ENCODE data around the gene WFDC1. TPM values are rescaled to one million over a fixed set of nuclear protein-coding genes. Genes with fewer than 3 reads are reported as not detected.

The WFDC1 gene
- total RNA-seq, 1 donor from 2014 or later = 12.0 TPM

DNA sequence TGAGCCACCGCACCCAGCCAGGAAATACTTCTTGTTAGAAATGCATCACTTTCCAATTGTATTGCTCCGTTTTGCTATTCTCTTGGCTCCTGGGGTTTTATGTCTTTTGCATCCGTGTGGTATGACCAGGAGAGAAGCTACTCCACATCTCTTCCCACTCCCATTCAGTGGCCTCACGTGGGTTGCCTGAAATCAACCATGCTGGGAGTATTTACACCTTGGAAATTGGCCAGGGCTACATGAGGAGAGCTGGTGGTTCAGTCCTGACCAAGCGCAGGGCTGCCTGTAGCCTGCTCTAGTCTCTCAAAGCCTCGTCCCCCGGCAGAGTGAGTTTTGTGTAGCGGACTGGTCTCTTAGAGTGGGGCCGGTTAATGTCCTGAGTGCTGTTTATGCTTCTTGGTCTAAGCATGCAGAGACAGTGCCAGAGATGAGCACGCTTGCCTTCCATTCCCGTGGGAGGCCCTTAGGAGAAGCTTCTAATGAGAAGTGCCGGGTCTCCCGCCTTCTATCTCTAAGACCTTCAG lies 3.8 kb downstream of the WFDC1 start:
- Histone ChIP-seq H3K4me1 (peaks cover 20% of the 10 kb centered on the region), H3K4me3 (no peak overlapping the region), H3K36me3 (no peaks in the 10 kb centered on the region), H3K27ac (peak overlapping the region; percentile 4), H3K27me3 (no peaks in the 10 kb centered on the region), H3K9me3 (no peaks in the 10 kb centered on the region)
- intact Hi-C loops (cut with DNase I) = no loop called here
- no peak for DNase-seq (ENCODE audit: extremely low spot score in 2 of 2)
- TF ChIP-seq POLR2AphosphoS5 (IDR thresholded peaks at IDR 0.05; ENCODE audit: insufficient read depth in 1 of 2, low read depth in 1 of 2) (no peak), POLR2A (IDR thresholded peaks at IDR 0.05) (no peak)
- TF ChIP-seq, protein P1, sequence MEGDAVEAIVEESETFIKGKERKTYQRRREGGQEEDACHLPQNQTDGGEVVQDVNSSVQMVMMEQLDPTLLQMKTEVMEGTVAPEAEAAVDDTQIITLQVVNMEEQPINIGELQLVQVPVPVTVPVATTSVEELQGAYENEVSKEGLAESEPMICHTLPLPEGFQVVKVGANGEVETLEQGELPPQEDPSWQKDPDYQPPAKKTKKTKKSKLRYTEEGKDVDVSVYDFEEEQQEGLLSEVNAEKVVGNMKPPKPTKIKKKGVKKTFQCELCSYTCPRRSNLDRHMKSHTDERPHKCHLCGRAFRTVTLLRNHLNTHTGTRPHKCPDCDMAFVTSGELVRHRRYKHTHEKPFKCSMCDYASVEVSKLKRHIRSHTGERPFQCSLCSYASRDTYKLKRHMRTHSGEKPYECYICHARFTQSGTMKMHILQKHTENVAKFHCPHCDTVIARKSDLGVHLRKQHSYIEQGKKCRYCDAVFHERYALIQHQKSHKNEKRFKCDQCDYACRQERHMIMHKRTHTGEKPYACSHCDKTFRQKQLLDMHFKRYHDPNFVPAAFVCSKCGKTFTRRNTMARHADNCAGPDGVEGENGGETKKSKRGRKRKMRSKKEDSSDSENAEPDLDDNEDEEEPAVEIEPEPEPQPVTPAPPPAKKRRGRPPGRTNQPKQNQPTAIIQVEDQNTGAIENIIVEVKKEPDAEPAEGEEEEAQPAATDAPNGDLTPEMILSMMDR (IDR thresholded peaks at IDR 0.05) = no peak

DNA sequence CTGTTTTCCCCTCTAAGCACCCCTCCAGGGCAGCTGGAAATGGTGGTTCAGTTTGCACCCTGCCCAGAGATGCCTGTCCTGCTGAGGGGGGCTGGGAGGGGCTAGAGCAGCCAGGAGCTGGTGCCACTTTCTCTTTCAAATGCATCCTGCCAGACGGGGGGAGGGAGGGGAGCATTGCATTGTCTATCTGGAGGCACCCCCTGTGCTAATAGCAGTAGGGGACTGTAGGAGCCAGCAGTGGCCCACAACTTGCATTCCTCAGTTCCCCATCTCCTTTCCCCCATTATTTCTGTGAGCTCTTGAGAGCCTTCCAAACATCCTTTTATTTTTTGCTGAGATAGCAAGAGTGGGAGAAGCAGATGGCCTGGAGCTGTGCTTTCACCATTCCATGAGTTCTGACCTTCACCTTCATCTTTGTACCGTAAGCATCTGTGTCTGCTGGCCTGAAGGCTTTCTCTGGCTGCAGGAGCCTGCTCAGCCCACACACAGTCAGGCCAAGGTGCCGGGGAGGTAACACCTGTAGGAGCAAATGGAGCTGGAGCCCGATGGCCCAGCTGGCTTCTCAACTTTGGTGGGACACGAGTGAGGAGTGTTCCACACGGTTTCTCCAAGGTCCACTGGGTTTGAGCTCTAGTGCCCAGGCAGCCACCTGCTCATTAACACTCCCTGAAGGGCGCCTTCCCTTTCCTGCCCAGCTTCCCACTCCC lies 5.2 kb downstream of the WFDC1 start:
- intact Hi-C loops (cut with DNase I) = no loop called here
- H3K27me3 ChIP-seq = no peaks in the 10 kb centered on the region
- H3K36me3 ChIP-seq = no peaks in the 10 kb centered on the region
- no peak overlapping the region for H3K4me3 ChIP-seq
- H3K27ac ChIP-seq = no peak overlapping the region
- no peak for DNase-seq (ENCODE audit: extremely low spot score in 2 of 2)
- peaks cover 19% of the 10 kb centered on the region for H3K4me1 ChIP-seq
- no peak for TF ChIP-seq POLR2AphosphoS5 (IDR thresholded peaks at IDR 0.05; ENCODE audit: insufficient read depth in 1 of 2, low read depth in 1 of 2)
- TF ChIP-seq, protein P1 (IDR thresholded peaks at IDR 0.05) = no peak
- TF ChIP-seq POLR2A (IDR thresholded peaks at IDR 0.05) = no peak
- no peaks in the 10 kb centered on the region for H3K9me3 ChIP-seq

DNA sequence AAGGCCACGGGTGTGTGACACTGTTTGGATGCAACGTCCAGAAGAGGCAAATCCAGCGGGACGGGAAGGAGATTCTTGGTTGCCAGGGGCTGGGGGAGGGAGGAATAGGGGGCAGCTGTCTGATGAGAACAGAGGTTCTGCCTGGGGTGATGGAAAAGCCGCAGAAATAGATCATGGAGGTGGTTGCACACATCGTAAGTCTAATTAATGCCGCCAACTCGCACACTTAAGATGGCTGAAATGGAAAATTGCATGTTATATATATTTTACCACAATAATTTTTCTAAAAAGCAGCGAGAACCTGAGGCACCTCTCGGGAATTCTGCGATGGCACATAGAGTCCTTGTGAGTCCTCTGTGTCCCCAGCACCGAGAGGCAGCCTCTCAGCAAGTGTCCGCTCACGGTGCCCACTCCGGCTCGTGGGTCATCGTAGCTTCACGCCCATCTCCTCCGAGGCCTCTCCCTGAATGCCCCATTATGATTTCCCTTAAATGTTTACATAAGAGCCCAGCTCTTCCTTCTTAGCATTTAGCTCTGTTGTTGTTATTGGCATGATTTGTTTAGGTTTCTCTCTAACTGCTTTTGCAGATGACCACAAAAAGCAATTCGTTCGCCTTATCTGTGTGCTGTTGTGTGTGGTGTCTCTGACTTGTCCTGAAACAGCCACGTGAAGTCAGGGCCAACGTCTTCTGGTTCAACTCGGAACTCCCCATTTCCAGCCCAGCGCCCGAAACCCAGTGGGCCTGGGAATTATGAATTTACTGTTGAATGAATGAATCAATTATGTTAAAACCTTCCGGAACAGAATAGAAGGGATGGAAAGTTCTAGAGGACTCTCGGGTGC lies 7.7 kb downstream of the WFDC1 start:
- H3K27ac ChIP-seq = peak overlapping the region; percentile 71
- H3K4me3 ChIP-seq = no peak overlapping the region
- H3K4me1 ChIP-seq = peaks cover 8% of the 10 kb centered on the region
- no peak for TF ChIP-seq POLR2A (IDR thresholded peaks at IDR 0.05)
- TF ChIP-seq POLR2AphosphoS5 (IDR thresholded peaks at IDR 0.05; ENCODE audit: insufficient read depth in 1 of 2, low read depth in 1 of 2) = no peak
- TF ChIP-seq, protein P1 (IDR thresholded peaks at IDR 0.05) = no peak
- no peak for DNase-seq (ENCODE audit: extremely low spot score in 2 of 2)
- intact Hi-C loops (cut with DNase I) = no loop called here
- no peaks in the 10 kb centered on the region for H3K27me3 ChIP-seq
- H3K36me3 ChIP-seq = no peaks in the 10 kb centered on the region
- no peaks in the 10 kb centered on the region for H3K9me3 ChIP-seq

DNA sequence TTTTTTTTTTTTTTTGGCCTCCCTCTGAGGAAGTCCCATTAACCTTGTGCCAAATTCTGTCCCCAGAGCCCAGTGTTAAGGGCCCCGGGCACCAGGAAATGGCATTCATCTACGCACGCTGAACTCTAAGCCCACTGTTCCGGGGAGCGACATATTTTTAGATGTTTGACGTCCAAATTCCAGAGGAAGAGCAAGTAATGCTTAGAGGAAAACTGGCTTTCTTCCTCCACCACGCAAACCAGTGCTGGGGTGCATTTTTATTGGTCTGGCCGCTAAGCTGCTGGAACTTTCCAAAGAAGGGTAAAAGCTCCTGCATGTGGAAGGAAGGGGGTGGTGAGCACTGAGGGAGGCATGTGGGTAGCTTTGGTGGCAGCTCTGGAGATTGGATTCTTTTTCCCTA lies 8.3 kb downstream of the WFDC1 start:
- Histone ChIP-seq H3K9me3 (no peaks in the 10 kb centered on the region), H3K27me3 (no peaks in the 10 kb centered on the region), H3K36me3 (no peaks in the 10 kb centered on the region), H3K4me3 (no peak overlapping the region), H3K4me1 (peaks cover 8% of the 10 kb centered on the region), H3K27ac (peak overlapping the region; percentile 71)
- no peak for DNase-seq (ENCODE audit: extremely low spot score in 2 of 2)
- intact Hi-C loops (cut with DNase I) = no loop called here
- TF ChIP-seq POLR2A (IDR thresholded peaks at IDR 0.05) = no peak
- peak in 1 of 2 donors; percentile 66 for TF ChIP-seq POLR2AphosphoS5 (IDR thresholded peaks at IDR 0.05; ENCODE audit: insufficient read depth in 1 of 2, low read depth in 1 of 2)
- TF ChIP-seq, protein P1 (IDR thresholded peaks at IDR 0.05) = no peak

All from vagina (tissue), 2 donors.